ENCODE data around the gene MEAK7. TPM values are rescaled to one million over a fixed set of nuclear protein-coding genes. Genes with fewer than 3 reads are reported as not detected.
A peak's percentile ranks its signal among the peaks of the same experiment; 100 is the strongest.

MEAK7 gene
- total and polyA plus RNA-seq, 4 experiments from 2014 or later: 3.3 to 16.8 (median 11.1) TPM

- Histone ChIP-seq H3K4me1 (ENCODE audit: insufficient read depth, low read length) (peaks cover 82% of the 10 kb centered on the region), H3K36me3 (ENCODE audit: insufficient read depth, low read length) (no peaks in the 10 kb centered on the region), H3K27ac (ENCODE audit: low read depth, low read length) (peak overlapping the region; percentile 70), H3K27me3 (ENCODE audit: insufficient read depth, low read length) (no peaks in the 10 kb centered on the region), H3K4me3 (ENCODE audit: low read length in 2 of 2) (no peak overlapping the region), H3K9me3 (ENCODE audit: control insufficient read depth in 1 of 2, low read length in 2 of 2) (no peaks in the 10 kb centered on the region)
- POLR2A ChIA-PET (ENCODE audit: partially characterized antibody): interaction anchor here (0.8 to 7.0 kb wide), 11 partner anchors 8 to 457 kb away, joined by 3 to 113 read pairs (median 40); partner anchors contain the start of genes COTL1, KLHL36 and MEAK7
- H3K36me3 Mint-ChIP-seq: no peaks in the 10 kb centered on the region
- no peak for DNase-seq
- intact Hi-C loops (cut with micrococcal nuclease): no loop called here
- H3K27ac Mint-ChIP-seq: peak overlapping the region; percentile 87 to 99 (median 98)
- H3K27me3 Mint-ChIP-seq: no peaks in the 10 kb centered on the region
- H3K4me1 Mint-ChIP-seq: peaks cover 50 to 76% (median 67%) of the 10 kb centered on the region in 4 donors
- peak overlapping the region in 6 of 8 donors; percentile 18 to 69 (median 38) for H3K4me3 Mint-ChIP-seq
- peaks cover 0 to 2% (median 0%) of the 10 kb centered on the region in 8 donors for H3K9me3 Mint-ChIP-seq
- CTCF ChIA-PET (ENCODE audit: partially characterized antibody): interaction anchor here (1.1 to 14.7 kb wide), 12 partner anchors 8 to 226 kb away, joined by 3 to 358 read pairs (median 10); partner anchors contain the start of genes COTL1 and MEAK7
Measured at GRCh38 chr16:84513123-84513522, 8.7 kb upstream of the MEAK7 start.

GRCh38 chr16:84511831-84512230, 7.4 kb upstream of the MEAK7 start:
- Mint-ChIP-seq H3K9me3 (peaks cover 0 to 2% (median 0%) of the 10 kb centered on the region in 8 donors), H3K4me3 (peak overlapping the region in 2 of 8 donors; percentile 44 to 73), H3K4me1 (peaks cover 53 to 79% (median 70%) of the 10 kb centered on the region in 4 donors), H3K27ac (peak overlapping the region in 6 of 7 donors; percentile 18 to 96 (median 90)), H3K27me3 (no peaks in the 10 kb centered on the region), H3K36me3 (no peaks in the 10 kb centered on the region)
- CTCF ChIA-PET (ENCODE audit: partially characterized antibody): interaction anchor here (1.0 to 14.7 kb wide), 10 partner anchors 16 to 227 kb away, joined by 3 to 358 read pairs (median 8); partner anchors contain the start of gene COTL1
- DNase-seq: no peak
- Histone ChIP-seq H3K27ac (ENCODE audit: low read depth, low read length) (no peak overlapping the region), H3K4me1 (ENCODE audit: insufficient read depth, low read length) (peaks cover 84% of the 10 kb centered on the region), H3K36me3 (ENCODE audit: insufficient read depth, low read length) (no peaks in the 10 kb centered on the region), H3K9me3 (ENCODE audit: control insufficient read depth in 1 of 2, low read length in 2 of 2) (no peaks in the 10 kb centered on the region), H3K27me3 (ENCODE audit: insufficient read depth, low read length) (no peaks in the 10 kb centered on the region), H3K4me3 (ENCODE audit: low read length in 2 of 2) (no peak overlapping the region)
- intact Hi-C loops (cut with micrococcal nuclease): loop anchor here (1.0 kb wide), 3 partner anchors 106 to 214 kb away; partner anchors contain the start of gene COTL1
- POLR2A ChIA-PET (ENCODE audit: partially characterized antibody): interaction anchor here (1.1 to 6.3 kb wide), 7 partner anchors 37 to 111 kb away, joined by 3 to 113 read pairs (median 13); partner anchors contain the start of gene COTL1

GRCh38 chr16:84511180-84511800, 6.8 kb upstream of the MEAK7 start:
- CTCF ChIA-PET (ENCODE audit: partially characterized antibody): interaction anchor here (0.7 to 14.7 kb wide), 31 partner anchors 9 to 441 kb away, joined by 3 to 358 read pairs (median 4); partner anchors contain the start of gene COTL1
- Mint-ChIP-seq H3K27ac (peak overlapping the region; percentile 82 to 96 (median 91)), H3K27me3 (no peaks in the 10 kb centered on the region), H3K9me3 (peaks cover 0 to 2% (median 0%) of the 10 kb centered on the region in 8 donors), H3K4me1 (peaks cover 51 to 78% (median 67%) of the 10 kb centered on the region in 4 donors), H3K4me3 (peak overlapping the region in 7 of 8 donors; percentile 2 to 73 (median 43)), H3K36me3 (no peaks in the 10 kb centered on the region)
- Histone ChIP-seq H3K4me1 (ENCODE audit: insufficient read depth, low read length) (peaks cover 84% of the 10 kb centered on the region), H3K27ac (ENCODE audit: low read depth, low read length) (no peak overlapping the region), H3K4me3 (ENCODE audit: low read length in 2 of 2) (no peak overlapping the region), H3K27me3 (ENCODE audit: insufficient read depth, low read length) (no peaks in the 10 kb centered on the region), H3K36me3 (ENCODE audit: insufficient read depth, low read length) (no peaks in the 10 kb centered on the region), H3K9me3 (ENCODE audit: control insufficient read depth in 1 of 2, low read length in 2 of 2) (no peaks in the 10 kb centered on the region)
- POLR2A ChIA-PET (ENCODE audit: partially characterized antibody): interaction anchor here (1.0 to 6.3 kb wide), 6 partner anchors 37 to 189 kb away, joined by 3 to 113 read pairs (median 10); partner anchors contain the start of gene COTL1
- intact Hi-C loops (cut with micrococcal nuclease): loop anchor here (1.0 kb wide), 3 partner anchors 107 to 215 kb away; partner anchors contain the start of gene COTL1
- peak; percentile 56 to 84 (median 82) for DNase-seq

GRCh38 chr16:84509032-84509950, 4.8 kb upstream of the MEAK7 start:
- ChIA-PET POLR2A (ENCODE audit: partially characterized antibody) (interaction anchor here (1.8 to 6.3 kb wide), 6 partner anchors 43 to 139 kb away, joined by 6 to 113 read pairs (median 8); partner anchors contain the start of genes COTL1 and KLHL36), CTCF (ENCODE audit: partially characterized antibody) (interaction anchor here (0.7 to 14.7 kb wide), 15 partner anchors 40 to 232 kb away, joined by 3 to 358 read pairs (median 9); partner anchors contain the start of gene COTL1)
- Mint-ChIP-seq H3K27me3 (no peaks in the 10 kb centered on the region), H3K36me3 (peaks cover 0 to 4% of the 10 kb centered on the region in 2 donors), H3K9me3 (peaks cover 0 to 2% (median 0%) of the 10 kb centered on the region in 8 donors), H3K4me3 (peak overlapping the region in 1 of 8 donors; percentile 71), H3K4me1 (peaks cover 48 to 80% (median 65%) of the 10 kb centered on the region in 4 donors), H3K27ac (peak overlapping the region in 2 of 7 donors; percentile 68 to 86)
- H3K27ac ChIP-seq (ENCODE audit: low read depth, low read length): no peak overlapping the region
- H3K36me3 ChIP-seq (ENCODE audit: insufficient read depth, low read length): no peaks in the 10 kb centered on the region
- no peak overlapping the region for H3K4me3 ChIP-seq (ENCODE audit: low read length in 2 of 2)
- intact Hi-C loops (cut with micrococcal nuclease): no loop called here
- no peaks in the 10 kb centered on the region for H3K9me3 ChIP-seq (ENCODE audit: control insufficient read depth in 1 of 2, low read length in 2 of 2)
- peaks cover 80% of the 10 kb centered on the region for H3K4me1 ChIP-seq (ENCODE audit: insufficient read depth, low read length)
- no peak for DNase-seq
- H3K27me3 ChIP-seq (ENCODE audit: insufficient read depth, low read length): no peaks in the 10 kb centered on the region

GRCh38 chr16:84508502-84508901, 4.0 kb upstream of the MEAK7 start:
- Mint-ChIP-seq H3K4me3 (peak overlapping the region; percentile 33 to 71 (median 57)), H3K27me3 (no peaks in the 10 kb centered on the region), H3K27ac (peak overlapping the region; percentile 67 to 90 (median 85)), H3K4me1 (peaks cover 44 to 79% (median 61%) of the 10 kb centered on the region in 4 donors), H3K9me3 (peaks cover 0 to 2% (median 0%) of the 10 kb centered on the region in 8 donors), H3K36me3 (peaks cover 0 to 4% of the 10 kb centered on the region in 2 donors)
- Histone ChIP-seq H3K4me3 (ENCODE audit: low read length in 2 of 2) (no peak overlapping the region), H3K4me1 (ENCODE audit: insufficient read depth, low read length) (peaks cover 80% of the 10 kb centered on the region), H3K9me3 (ENCODE audit: control insufficient read depth in 1 of 2, low read length in 2 of 2) (no peaks in the 10 kb centered on the region), H3K36me3 (ENCODE audit: insufficient read depth, low read length) (no peaks in the 10 kb centered on the region), H3K27me3 (ENCODE audit: insufficient read depth, low read length) (no peaks in the 10 kb centered on the region), H3K27ac (ENCODE audit: low read depth, low read length) (no peak overlapping the region)
- POLR2A ChIA-PET (ENCODE audit: partially characterized antibody): interaction anchor here (1.4 to 5.6 kb wide), 7 partner anchors 40 to 392 kb away, joined by 4 to 56 read pairs (median 6); partner anchors contain the start of genes COTL1 and MBTPS1
- DNase-seq: peak; percentile 34 to 59 (median 44)
- intact Hi-C loops (cut with micrococcal nuclease): no loop called here
- CTCF ChIA-PET (ENCODE audit: partially characterized antibody): interaction anchor here (0.7 to 14.7 kb wide), 16 partner anchors 8 to 465 kb away, joined by 3 to 358 read pairs (median 4); partner anchors contain the start of gene COTL1
